Kidney (tissue), 14 donors: ENCODE measurements around the gene ANKRD29. TPM values are rescaled to one million over a fixed set of nuclear protein-coding genes. Genes with fewer than 3 reads are reported as not detected.

Source experiments
- DNase-seq, 5 donors: peaks; one replicate each; pipeline ENCODE4 v3.0.0-alpha.2; 2013 to 2020
- FAIRE-seq: peaks from 2 replicates; lab custom pipeline; 2012; peaks lifted over from hg19 to GRCh38; lab: Jason Lieb, UNC
- H3K27ac ChIP-seq, 2 donors: one replicate each; pipeline ENCODE4 v1.7.0; 2013; ENCODE audit warnings: low read depth in 2 of 2, low read length in 2 of 2, inconsistent platforms in 1 of 2
- H3K27me3 ChIP-seq: one replicate; pipeline ENCODE4 v1.7.1; 2013; ENCODE audit warnings: low read length, inconsistent platforms; ENCODE audit not compliant: control insufficient read depth, insufficient read depth
- H3K36me3 ChIP-seq, 3 donors: one replicate each; pipeline versions ENCODE4 v1.7.0 to v1.7.1; 2013; ENCODE audit warnings: low read length in 3 of 3, control low read depth in 1 of 3, inconsistent platforms in 1 of 3; ENCODE audit not compliant: insufficient read depth in 3 of 3, control insufficient read depth in 2 of 3
- H3K4me1 ChIP-seq, 3 donors: one replicate each; pipeline versions ENCODE4 v1.7.0 to v1.7.1; 2013; ENCODE audit warnings: low read length in 3 of 3, inconsistent platforms in 1 of 3, low read depth in 1 of 3; ENCODE audit not compliant: control insufficient read depth in 2 of 3, insufficient read depth in 2 of 3
- H3K4me3 ChIP-seq, 3 donors: one replicate each; pipeline versions ENCODE4 v1.7.0 to v1.8.1; 2013; ENCODE audit warnings: low read length in 3 of 3, control low read depth in 1 of 3, inconsistent platforms in 1 of 3
- H3K9ac ChIP-seq, 3 donors: one replicate each; pipeline versions ENCODE4 v1.7.0 to v1.7.1; 2013; ENCODE audit warnings: low read length in 3 of 3, control low read depth in 1 of 3, inconsistent platforms in 1 of 3
- H3K9me3 ChIP-seq, 3 donors: one replicate each; pipeline versions ENCODE4 v1.7.0 to v1.7.1; 2013; ENCODE audit warnings: low read length in 3 of 3, control low read depth in 1 of 3, inconsistent platforms in 1 of 3; ENCODE audit not compliant: control insufficient read depth in 2 of 3, insufficient read depth in 1 of 3
- intact Hi-C: fragments of 100-400 bp; cut with DNase I; formaldehyde crosslinking; loops from one replicate; pipeline ENCODE4 v1.11.1; 2022
- polyA plus RNA-seq: library from polyadenylated mRNA; stranded (reverse); fragments of 350-450 nt; fragmentation: Illumina TruSeq; extraction: RNeasy Lipid Tissue Mini Kit (QIAGEN cat#74804); gene quantifications from one replicate; pipeline ENCODE4 v1.2.3, GENCODE V29; 2014; ENCODE audit warnings: low read depth, low replicate concordance; ENCODE audit not compliant: insufficient read depth
- total RNA-seq: library from RNA; stranded (reverse); fragmentation: NEBNext Ultra II Directional; extraction: Animal tissue kit (Norgen Biotek cat#: 25700); gene quantifications from one replicate; pipeline ENCODE4 v1.2.1, GENCODE V29; 2021
- TF ChIP-seq, protein P1 (sequence below): IDR thresholded peaks from 3 replicates; pipeline ENCODE4 v1.5.1; 2012; ENCODE audit warnings: mild to moderate bottlenecking, moderate library complexity, borderline replicate concordance; ENCODE audit not compliant: insufficient read depth; ENCODE audit errors: extremely low read depth
- donor health status: control.
- donor health status: control.
- donor health status: control.
- donor health status: control.
- donor health status: control.
- donor health status: DM: yes; HTN: yes; CAD: no.
- donor health status: Normal renal cell carcinoma (clear cell type).

The ANKRD29 gene
- total and polyA plus RNA-seq, 2 donors from 2014 or later: 4.9 to 5.2 TPM

DNA sequence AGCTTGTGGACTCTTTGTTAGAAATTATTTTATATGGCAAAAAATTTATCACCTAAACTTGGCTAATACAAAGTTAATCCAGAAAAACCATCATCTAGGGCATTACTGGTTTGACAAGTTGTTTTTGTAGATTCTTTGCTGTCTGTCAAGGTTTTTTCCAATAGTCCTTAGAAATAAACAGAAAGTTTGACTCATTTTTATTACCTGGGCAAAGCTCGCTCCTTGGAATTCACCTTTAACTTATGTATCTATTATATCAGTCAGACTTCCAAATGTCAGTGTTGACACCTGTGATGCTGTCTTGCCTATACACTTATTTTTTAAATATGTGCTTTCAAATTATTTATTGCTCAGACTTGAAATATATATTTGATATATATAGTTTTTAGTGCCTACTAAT, 48.2 kb upstream of the ANKRD29 start:
- TF ChIP-seq, protein P1, sequence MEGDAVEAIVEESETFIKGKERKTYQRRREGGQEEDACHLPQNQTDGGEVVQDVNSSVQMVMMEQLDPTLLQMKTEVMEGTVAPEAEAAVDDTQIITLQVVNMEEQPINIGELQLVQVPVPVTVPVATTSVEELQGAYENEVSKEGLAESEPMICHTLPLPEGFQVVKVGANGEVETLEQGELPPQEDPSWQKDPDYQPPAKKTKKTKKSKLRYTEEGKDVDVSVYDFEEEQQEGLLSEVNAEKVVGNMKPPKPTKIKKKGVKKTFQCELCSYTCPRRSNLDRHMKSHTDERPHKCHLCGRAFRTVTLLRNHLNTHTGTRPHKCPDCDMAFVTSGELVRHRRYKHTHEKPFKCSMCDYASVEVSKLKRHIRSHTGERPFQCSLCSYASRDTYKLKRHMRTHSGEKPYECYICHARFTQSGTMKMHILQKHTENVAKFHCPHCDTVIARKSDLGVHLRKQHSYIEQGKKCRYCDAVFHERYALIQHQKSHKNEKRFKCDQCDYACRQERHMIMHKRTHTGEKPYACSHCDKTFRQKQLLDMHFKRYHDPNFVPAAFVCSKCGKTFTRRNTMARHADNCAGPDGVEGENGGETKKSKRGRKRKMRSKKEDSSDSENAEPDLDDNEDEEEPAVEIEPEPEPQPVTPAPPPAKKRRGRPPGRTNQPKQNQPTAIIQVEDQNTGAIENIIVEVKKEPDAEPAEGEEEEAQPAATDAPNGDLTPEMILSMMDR: no peak
- no peak for FAIRE-seq
- intact Hi-C loops: no loop called here

DNA sequence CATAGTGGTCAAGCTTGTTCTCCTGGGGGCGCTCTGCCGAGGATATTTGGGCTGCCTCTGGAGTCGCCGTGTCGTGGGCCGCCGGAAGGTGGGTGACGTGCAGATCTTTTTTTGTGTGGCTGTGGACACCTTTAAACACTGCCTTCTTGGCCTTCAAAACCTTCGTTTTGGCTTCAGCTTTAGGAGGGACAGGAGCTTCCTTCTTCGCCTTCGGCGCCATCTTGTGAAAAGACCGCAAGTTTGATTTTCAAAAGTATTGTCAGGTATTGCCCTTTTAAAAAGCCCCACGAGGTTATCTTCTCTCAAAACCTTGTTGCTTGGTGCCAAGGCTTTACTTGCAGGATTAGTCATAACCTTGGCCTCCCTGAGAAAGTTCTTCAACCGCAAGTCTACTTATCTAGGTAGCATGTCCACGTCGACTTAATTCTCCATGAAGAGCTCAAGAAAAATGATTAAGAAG, 47.4 kb upstream of the ANKRD29 start:
- Histone ChIP-seq H3K36me3 (no peaks in the 10 kb centered on the region), H3K9ac (no peak overlapping the region), H3K4me1 (no peaks in the 10 kb centered on the region), H3K4me3 (no peak overlapping the region), H3K27me3 (no peaks in the 10 kb centered on the region), H3K27ac (no peak overlapping the region), H3K9me3 (peaks cover 0 to 4% (median 0%) of the 10 kb centered on the region in 3 donors)
- FAIRE-seq (no peak), DNase-seq (no peak)
- TF ChIP-seq, protein P1: no peak
- intact Hi-C loops: no loop called here

More for the DNA sequence above, 48.2 kb upstream of the ANKRD29 start:
- no peaks in the 10 kb centered on the region for H3K27me3 ChIP-seq
- no peak overlapping the region for H3K4me3 ChIP-seq
- DNase-seq: no peak
- H3K9me3 ChIP-seq: peaks cover 0 to 4% (median 0%) of the 10 kb centered on the region in 3 donors
- H3K36me3 ChIP-seq: no peaks in the 10 kb centered on the region
- no peaks in the 10 kb centered on the region for H3K4me1 ChIP-seq
- H3K9ac ChIP-seq: no peak overlapping the region
- H3K27ac ChIP-seq: no peak overlapping the region

DNA sequence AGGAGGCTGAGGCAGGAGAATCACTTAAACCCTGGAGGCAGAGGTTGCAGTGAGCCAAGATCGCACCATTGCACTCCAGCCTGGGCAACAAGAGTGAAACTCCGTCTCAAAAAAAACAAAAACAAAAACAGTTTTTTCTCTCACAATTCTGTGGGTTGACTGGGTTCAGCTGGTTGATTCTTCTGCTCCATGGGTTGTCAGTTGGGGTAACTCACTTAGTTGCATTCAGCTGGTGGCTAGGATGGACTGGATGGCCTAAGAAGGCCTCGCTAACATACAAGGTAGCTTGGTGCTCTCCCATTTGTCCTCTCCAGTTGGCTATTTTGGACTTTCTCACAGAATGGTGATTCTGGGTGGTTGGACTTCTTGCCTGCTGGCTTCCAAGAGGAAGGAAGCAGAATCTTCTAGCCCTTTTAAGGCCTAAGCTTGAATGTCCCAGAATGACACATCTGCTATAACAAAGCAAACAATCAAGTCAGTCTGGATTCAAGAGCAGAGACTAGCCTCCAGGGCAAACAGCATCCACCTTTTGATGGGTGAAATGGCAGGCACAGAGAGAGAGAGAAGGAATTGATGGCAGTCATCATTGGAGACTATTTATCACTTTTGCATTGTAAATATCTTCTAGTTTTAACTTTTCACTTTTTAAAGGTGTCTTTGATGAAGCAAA, 44.4 kb upstream of the ANKRD29 start:
- FAIRE-seq (no peak), DNase-seq (no peak)
- H3K4me3 ChIP-seq: no peak overlapping the region
- no peak overlapping the region for H3K27ac ChIP-seq
- intact Hi-C loops: no loop called here
- peaks cover 0 to 4% (median 0%) of the 10 kb centered on the region in 3 donors for H3K9me3 ChIP-seq
- H3K9ac ChIP-seq: no peak overlapping the region
- TF ChIP-seq, protein P1: no peak
- H3K36me3 ChIP-seq: no peaks in the 10 kb centered on the region
- H3K4me1 ChIP-seq: no peaks in the 10 kb centered on the region
- H3K27me3 ChIP-seq: no peaks in the 10 kb centered on the region
